Measurements from ENCODE around the gene HEATR5A. TPM values are rescaled to one million over a fixed set of nuclear protein-coding genes. Genes with fewer than 3 reads are reported as not detected.

HEATR5A gene
- polyA plus RNA-seq, 1 of the 3 experiments (the other 2 are of a cell fraction): 7.1 TPM

DNA sequence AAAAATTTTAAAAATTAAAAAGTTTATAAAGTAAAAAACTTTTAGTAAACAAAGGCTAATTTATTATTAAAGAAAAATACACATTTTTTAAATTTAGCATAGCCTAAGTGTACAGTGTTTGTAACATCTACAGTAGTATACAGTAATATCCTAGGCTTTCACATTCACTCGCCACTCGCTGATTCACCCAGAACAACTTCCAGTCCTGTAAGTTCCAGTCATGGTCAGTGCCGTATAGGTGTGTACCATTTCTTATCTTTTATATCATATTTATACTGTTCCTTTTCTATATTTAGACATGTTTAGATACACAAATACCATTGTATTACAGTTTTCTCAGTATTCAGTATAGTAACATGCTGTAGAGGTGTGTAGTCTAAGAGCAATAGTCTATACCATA lies 28.9 kb downstream of the HEATR5A start:
- no peak overlapping the region for H2AFZ ChIP-seq (ENCODE audit: low read depth)
- CTCF ChIA-PET: interaction anchor here (1.6 kb wide), 1 partner anchor 21 kb away, joined by 3 read pairs; no protein-coding TSS in a partner anchor

DNA sequence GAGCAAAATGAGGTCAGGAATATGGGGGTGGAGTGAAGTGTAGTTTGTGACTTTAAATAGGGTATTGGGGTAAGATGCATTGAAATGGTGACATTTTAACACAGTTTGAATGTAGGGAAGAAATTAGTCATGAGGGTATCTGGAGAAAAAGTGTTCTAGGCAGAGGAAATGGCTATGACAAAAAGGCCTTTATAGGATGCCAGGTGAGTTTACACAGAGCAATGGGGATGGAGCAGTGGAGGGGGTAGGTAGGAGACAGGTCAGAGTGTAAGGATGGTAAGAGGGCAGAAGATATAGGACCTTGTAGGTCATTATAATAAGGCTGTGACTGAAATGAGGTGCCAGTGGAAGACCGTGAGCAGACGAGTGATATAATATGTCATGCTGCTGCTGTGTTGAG lies 30.4 kb downstream of the HEATR5A start:
- Histone ChIP-seq H3K27ac (ENCODE audit: low read depth in 2 of 2, low read length in 1 of 2) (no peak overlapping the region), H3K9me3 (no peaks in the 10 kb centered on the region), H3K4me3 (ENCODE audit: low read depth in 2 of 2, low read length in 1 of 2) (no peak overlapping the region), H3F3A (replicated peaks; ENCODE audit: insufficient read depth) (no peaks in the 10 kb centered on the region), H3K4me1 (ENCODE audit: control insufficient read depth in 1 of 2, insufficient read depth in 2 of 2, low read depth in 1 of 2, low read length in 1 of 2) (no peaks in the 10 kb centered on the region), H2AFZ (ENCODE audit: low read depth) (no peak overlapping the region), H3K27me3 (ENCODE audit: insufficient read depth) (no peaks in the 10 kb centered on the region), H3K9ac (no peak overlapping the region), H3K4me2 (no peak overlapping the region), H3K79me2 (ENCODE audit: insufficient read depth) (no peaks in the 10 kb centered on the region), H4K20me1 (ENCODE audit: insufficient read depth) (no peaks in the 10 kb centered on the region), H3K9me2 (no peaks in the 10 kb centered on the region), H3K36me3 (replicated peaks in 1 of 2; ENCODE audit: control insufficient read depth in 1 of 2, insufficient read depth in 2 of 2, low read length in 1 of 2) (peaks cover 25 to 31% of the 10 kb centered on the region in 2 experiments)
- no peak for DNase-seq
- CTCF ChIA-PET: interaction anchor here (1.6 kb wide), 1 partner anchor 19 kb away, joined by 3 read pairs; no protein-coding TSS in a partner anchor
- WGBS (ENCODE audit: low lambda C conversion rate): 100% methylated on average over 2 of the region's 2 CpGs
- POLR2A ChIA-PET: no interaction called here
- TF ChIP-seq FOXM1 (IDR thresholded peaks at IDR 0.05; ENCODE audit: low read depth) (no peak), EZH2phosphoT487 (IDR thresholded peaks at IDR 0.05; ENCODE audit: borderline replicate concordance, low read depth) (no peak), RCOR1 (IDR thresholded peaks at IDR 0.05; ENCODE audit: low read length) (no peak), RAD21 (IDR thresholded peaks at IDR 0.05; ENCODE audit: low read length) (no peak), EP300 (IDR thresholded peaks at IDR 0.05; ENCODE audit: borderline replicate concordance in 1 of 2, low read depth in 1 of 2, low read length in 1 of 2) (no peak), GATA2 (CRISPR knock-in tag; IDR thresholded peaks at IDR 0.05) (no peak), RFX5 (IDR thresholded peaks at IDR 0.05; ENCODE audit: low read length) (no peak)
- TF ChIP-seq, protein P1, sequence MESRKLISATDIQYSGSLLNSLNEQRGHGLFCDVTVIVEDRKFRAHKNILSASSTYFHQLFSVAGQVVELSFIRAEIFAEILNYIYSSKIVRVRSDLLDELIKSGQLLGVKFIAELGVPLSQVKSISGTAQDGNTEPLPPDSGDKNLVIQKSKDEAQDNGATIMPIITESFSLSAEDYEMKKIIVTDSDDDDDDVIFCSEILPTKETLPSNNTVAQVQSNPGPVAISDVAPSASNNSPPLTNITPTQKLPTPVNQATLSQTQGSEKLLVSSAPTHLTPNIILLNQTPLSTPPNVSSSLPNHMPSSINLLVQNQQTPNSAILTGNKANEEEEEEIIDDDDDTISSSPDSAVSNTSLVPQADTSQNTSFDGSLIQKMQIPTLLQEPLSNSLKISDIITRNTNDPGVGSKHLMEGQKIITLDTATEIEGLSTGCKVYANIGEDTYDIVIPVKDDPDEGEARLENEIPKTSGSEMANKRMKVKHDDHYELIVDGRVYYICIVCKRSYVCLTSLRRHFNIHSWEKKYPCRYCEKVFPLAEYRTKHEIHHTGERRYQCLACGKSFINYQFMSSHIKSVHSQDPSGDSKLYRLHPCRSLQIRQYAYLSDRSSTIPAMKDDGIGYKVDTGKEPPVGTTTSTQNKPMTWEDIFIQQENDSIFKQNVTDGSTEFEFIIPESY (IDR thresholded peaks at IDR 0.05; ENCODE audit: borderline replicate concordance, low read depth): no peak
- TF ChIP-seq, protein P2, sequence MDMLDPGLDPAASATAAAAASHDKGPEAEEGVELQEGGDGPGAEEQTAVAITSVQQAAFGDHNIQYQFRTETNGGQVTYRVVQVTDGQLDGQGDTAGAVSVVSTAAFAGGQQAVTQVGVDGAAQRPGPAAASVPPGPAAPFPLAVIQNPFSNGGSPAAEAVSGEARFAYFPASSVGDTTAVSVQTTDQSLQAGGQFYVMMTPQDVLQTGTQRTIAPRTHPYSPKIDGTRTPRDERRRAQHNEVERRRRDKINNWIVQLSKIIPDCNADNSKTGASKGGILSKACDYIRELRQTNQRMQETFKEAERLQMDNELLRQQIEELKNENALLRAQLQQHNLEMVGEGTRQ (IDR thresholded peaks at IDR 0.05; ENCODE audit: borderline replicate concordance, low read depth, low read length): no peak

More for the DNA sequence above, 28.9 kb downstream of the HEATR5A start:
- Histone ChIP-seq H3K9me2 (no peaks in the 10 kb centered on the region), H3K4me3 (ENCODE audit: low read depth in 2 of 2, low read length in 1 of 2) (no peak overlapping the region), H3F3A (replicated peaks; ENCODE audit: insufficient read depth) (no peaks in the 10 kb centered on the region), H3K4me2 (no peak overlapping the region), H3K27me3 (ENCODE audit: insufficient read depth) (no peaks in the 10 kb centered on the region), H3K36me3 (replicated peaks in 1 of 2; ENCODE audit: control insufficient read depth in 1 of 2, insufficient read depth in 2 of 2, low read length in 1 of 2) (peaks cover 20 to 32% of the 10 kb centered on the region in 2 experiments), H3K4me1 (ENCODE audit: control insufficient read depth in 1 of 2, insufficient read depth in 2 of 2, low read depth in 1 of 2, low read length in 1 of 2) (no peaks in the 10 kb centered on the region), H3K9me3 (no peaks in the 10 kb centered on the region), H3K79me2 (ENCODE audit: insufficient read depth) (no peaks in the 10 kb centered on the region), H3K9ac (no peak overlapping the region), H3K27ac (ENCODE audit: low read depth in 2 of 2, low read length in 1 of 2) (no peak overlapping the region), H4K20me1 (ENCODE audit: insufficient read depth) (no peaks in the 10 kb centered on the region)
- POLR2A ChIA-PET: no interaction called here
- TF ChIP-seq YY1 (IDR thresholded peaks at IDR 0.05; ENCODE audit: low read depth) (no peak), CHD2 (IDR thresholded peaks at IDR 0.05; ENCODE audit: low read length, partially characterized antibody) (no peak), NRF1 (IDR thresholded peaks at IDR 0.05; ENCODE audit: low read depth, low read length) (no peak), RFX5 (IDR thresholded peaks at IDR 0.05; ENCODE audit: low read length) (no peak), TCF12 (IDR thresholded peaks at IDR 0.05) (no peak), JUND (IDR thresholded peaks at IDR 0.05) (no peak), RAD21 (IDR thresholded peaks at IDR 0.05; ENCODE audit: low read length) (no peak), FOSL2 (IDR thresholded peaks at IDR 0.05; ENCODE audit: borderline replicate concordance, low read depth) (no peak), POLR2AphosphoS5 (IDR thresholded peaks at IDR 0.05; ENCODE audit: low read depth, low read length) (no peak), TAF1 (IDR thresholded peaks at IDR 0.05; ENCODE audit: borderline replicate concordance, low read depth, low read length) (no peak), MEF2A (IDR thresholded peaks at IDR 0.05; ENCODE audit: borderline replicate concordance, low read depth) (no peak), NFIC (IDR thresholded peaks at IDR 0.05; ENCODE audit: borderline replicate concordance) (no peak), RXRA (IDR thresholded peaks at IDR 0.05; ENCODE audit: borderline replicate concordance, low read depth) (no peak)
- TF ChIP-seq, protein P3, sequence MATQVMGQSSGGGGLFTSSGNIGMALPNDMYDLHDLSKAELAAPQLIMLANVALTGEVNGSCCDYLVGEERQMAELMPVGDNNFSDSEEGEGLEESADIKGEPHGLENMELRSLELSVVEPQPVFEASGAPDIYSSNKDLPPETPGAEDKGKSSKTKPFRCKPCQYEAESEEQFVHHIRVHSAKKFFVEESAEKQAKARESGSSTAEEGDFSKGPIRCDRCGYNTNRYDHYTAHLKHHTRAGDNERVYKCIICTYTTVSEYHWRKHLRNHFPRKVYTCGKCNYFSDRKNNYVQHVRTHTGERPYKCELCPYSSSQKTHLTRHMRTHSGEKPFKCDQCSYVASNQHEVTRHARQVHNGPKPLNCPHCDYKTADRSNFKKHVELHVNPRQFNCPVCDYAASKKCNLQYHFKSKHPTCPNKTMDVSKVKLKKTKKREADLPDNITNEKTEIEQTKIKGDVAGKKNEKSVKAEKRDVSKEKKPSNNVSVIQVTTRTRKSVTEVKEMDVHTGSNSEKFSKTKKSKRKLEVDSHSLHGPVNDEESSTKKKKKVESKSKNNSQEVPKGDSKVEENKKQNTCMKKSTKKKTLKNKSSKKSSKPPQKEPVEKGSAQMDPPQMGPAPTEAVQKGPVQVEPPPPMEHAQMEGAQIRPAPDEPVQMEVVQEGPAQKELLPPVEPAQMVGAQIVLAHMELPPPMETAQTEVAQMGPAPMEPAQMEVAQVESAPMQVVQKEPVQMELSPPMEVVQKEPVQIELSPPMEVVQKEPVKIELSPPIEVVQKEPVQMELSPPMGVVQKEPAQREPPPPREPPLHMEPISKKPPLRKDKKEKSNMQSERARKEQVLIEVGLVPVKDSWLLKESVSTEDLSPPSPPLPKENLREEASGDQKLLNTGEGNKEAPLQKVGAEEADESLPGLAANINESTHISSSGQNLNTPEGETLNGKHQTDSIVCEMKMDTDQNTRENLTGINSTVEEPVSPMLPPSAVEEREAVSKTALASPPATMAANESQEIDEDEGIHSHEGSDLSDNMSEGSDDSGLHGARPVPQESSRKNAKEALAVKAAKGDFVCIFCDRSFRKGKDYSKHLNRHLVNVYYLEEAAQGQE (IDR thresholded peaks at IDR 0.05; ENCODE audit: low read depth, low read length): no peak
- TF ChIP-seq, protein P4, sequence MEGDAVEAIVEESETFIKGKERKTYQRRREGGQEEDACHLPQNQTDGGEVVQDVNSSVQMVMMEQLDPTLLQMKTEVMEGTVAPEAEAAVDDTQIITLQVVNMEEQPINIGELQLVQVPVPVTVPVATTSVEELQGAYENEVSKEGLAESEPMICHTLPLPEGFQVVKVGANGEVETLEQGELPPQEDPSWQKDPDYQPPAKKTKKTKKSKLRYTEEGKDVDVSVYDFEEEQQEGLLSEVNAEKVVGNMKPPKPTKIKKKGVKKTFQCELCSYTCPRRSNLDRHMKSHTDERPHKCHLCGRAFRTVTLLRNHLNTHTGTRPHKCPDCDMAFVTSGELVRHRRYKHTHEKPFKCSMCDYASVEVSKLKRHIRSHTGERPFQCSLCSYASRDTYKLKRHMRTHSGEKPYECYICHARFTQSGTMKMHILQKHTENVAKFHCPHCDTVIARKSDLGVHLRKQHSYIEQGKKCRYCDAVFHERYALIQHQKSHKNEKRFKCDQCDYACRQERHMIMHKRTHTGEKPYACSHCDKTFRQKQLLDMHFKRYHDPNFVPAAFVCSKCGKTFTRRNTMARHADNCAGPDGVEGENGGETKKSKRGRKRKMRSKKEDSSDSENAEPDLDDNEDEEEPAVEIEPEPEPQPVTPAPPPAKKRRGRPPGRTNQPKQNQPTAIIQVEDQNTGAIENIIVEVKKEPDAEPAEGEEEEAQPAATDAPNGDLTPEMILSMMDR (IDR thresholded peaks at IDR 0.05): no peak
- DNase-seq: no peak
- whole genome bisulfite sequencing (ENCODE audit: low lambda C conversion rate): 97% methylated on average over 3 of the region's 3 CpGs
